ENCODE data around the gene FAM209A.

The FAM209A gene

DNA sequence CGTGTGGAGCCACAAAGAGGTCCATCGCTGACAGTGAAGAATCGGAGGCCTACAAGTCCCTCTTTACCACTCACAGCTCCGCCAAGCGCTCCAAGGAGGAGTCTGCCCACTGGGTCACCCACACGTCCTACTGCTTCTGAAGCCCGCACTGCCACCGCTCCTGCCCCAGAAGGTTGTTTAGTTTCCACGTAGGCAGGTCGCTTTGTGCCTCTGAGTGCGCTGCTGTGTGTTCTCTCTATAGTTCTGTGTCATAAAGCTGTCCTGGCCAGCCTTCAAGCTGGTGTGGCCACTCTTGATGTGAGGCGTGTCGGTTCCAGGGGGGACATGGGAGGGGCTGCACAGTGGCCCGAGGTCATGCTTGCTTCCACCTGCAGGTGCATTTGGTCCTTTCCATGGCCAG lies 6.4 kb upstream of the FAM209A start:
- Histone ChIP-seq H3K4me2 (ENCODE audit: low read length) (no peak overlapping the region), H3K27ac (ENCODE audit: low read depth, low read length, poor library complexity, severe bottlenecking) (no peak overlapping the region), H3K36me3 (ENCODE audit: insufficient read depth, low read length) (peaks cover 54% of the 10 kb centered on the region), H3K4me3 (ENCODE audit: low read depth, low read length, poor library complexity, severe bottlenecking) (no peak overlapping the region), H3K4me1 (ENCODE audit: insufficient read depth, low read length, severe bottlenecking) (no peaks in the 10 kb centered on the region), H3K9me2 (ENCODE audit: low read depth, low read length) (no peaks in the 10 kb centered on the region), H3F3A (ENCODE audit: insufficient read depth, low read length) (no peaks in the 10 kb centered on the region), H3K9ac (ENCODE audit: low read length) (no peak overlapping the region), H3K27me3 (ENCODE audit: insufficient read depth, low read length) (no peaks in the 10 kb centered on the region), H3K79me2 (ENCODE audit: insufficient read depth, low read length) (no peaks in the 10 kb centered on the region), H2AFZ (ENCODE audit: low read length) (no peak overlapping the region), H3K9me3 (ENCODE audit: low read length) (peaks cover 5% of the 10 kb centered on the region; the same call in 1 of the 2 replicates), H4K20me1 (ENCODE audit: insufficient read depth, low read length) (no peaks in the 10 kb centered on the region)
- TF ChIP-seq EZH2 (IDR thresholded peaks at IDR 0.05; ENCODE audit: borderline replicate concordance, low read length) = no peak
- TF ChIP-seq, protein P1, sequence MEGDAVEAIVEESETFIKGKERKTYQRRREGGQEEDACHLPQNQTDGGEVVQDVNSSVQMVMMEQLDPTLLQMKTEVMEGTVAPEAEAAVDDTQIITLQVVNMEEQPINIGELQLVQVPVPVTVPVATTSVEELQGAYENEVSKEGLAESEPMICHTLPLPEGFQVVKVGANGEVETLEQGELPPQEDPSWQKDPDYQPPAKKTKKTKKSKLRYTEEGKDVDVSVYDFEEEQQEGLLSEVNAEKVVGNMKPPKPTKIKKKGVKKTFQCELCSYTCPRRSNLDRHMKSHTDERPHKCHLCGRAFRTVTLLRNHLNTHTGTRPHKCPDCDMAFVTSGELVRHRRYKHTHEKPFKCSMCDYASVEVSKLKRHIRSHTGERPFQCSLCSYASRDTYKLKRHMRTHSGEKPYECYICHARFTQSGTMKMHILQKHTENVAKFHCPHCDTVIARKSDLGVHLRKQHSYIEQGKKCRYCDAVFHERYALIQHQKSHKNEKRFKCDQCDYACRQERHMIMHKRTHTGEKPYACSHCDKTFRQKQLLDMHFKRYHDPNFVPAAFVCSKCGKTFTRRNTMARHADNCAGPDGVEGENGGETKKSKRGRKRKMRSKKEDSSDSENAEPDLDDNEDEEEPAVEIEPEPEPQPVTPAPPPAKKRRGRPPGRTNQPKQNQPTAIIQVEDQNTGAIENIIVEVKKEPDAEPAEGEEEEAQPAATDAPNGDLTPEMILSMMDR (IDR thresholded peaks at IDR 0.05; ENCODE audit: low read length) = no peak

DNA sequence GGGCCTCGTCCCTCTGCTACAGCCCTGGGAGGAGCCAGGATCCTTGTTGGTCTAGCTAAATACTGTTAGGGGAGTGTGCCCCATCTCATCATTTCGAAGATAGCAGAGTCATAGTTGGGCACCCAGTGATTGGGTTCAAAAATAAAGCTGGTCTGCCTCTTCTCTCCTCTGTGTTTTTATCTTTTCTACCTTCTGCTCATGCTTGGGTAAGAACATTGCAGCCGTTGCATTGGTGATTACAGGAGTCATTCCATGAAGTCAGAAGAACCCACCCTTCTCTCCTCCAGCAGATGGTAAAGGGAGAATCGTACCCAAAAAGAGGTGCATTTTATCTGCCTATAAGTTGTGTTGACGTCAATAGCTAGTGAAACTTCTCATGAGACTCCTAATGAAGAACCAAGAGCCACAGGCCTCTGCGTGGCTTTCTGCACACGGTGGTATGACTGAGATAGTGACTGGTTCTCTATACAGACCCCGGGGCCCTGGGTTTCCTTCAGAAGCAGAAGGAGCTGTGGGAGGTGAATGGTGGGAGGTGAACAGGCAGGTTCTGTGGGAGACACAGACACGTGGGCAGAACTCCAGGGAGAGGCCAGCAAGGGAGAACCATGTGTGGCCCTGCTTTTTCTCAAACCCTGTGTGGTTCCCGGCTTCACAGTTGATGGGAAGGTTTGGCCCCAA lies 5.7 kb upstream of the FAM209A start:
- no peaks in the 10 kb centered on the region for H3K79me2 ChIP-seq (ENCODE audit: insufficient read depth, low read length)
- no peak overlapping the region for H3K4me3 ChIP-seq (ENCODE audit: low read depth, low read length, poor library complexity, severe bottlenecking)
- peaks cover 47% of the 10 kb centered on the region for H3K36me3 ChIP-seq (ENCODE audit: insufficient read depth, low read length)
- H3K4me2 ChIP-seq (ENCODE audit: low read length) = no peak overlapping the region
- H3K9ac ChIP-seq (ENCODE audit: low read length) = no peak overlapping the region
- no peak overlapping the region for H2AFZ ChIP-seq (ENCODE audit: low read length)
- H4K20me1 ChIP-seq (ENCODE audit: insufficient read depth, low read length) = no peaks in the 10 kb centered on the region
- H3K27ac ChIP-seq (ENCODE audit: low read depth, low read length, poor library complexity, severe bottlenecking) = no peak overlapping the region
- no peaks in the 10 kb centered on the region for H3K9me2 ChIP-seq (ENCODE audit: low read depth, low read length)
- peaks cover 5% of the 10 kb centered on the region; the same call in 1 of the 2 replicates for H3K9me3 ChIP-seq (ENCODE audit: low read length)
- TF ChIP-seq, protein P1 (IDR thresholded peaks at IDR 0.05; ENCODE audit: low read length) = no peak
- no peak for TF ChIP-seq EZH2 (IDR thresholded peaks at IDR 0.05; ENCODE audit: borderline replicate concordance, low read length)
- no peaks in the 10 kb centered on the region for H3F3A ChIP-seq (ENCODE audit: insufficient read depth, low read length)
- no peaks in the 10 kb centered on the region for H3K4me1 ChIP-seq (ENCODE audit: insufficient read depth, low read length, severe bottlenecking)
- no peaks in the 10 kb centered on the region for H3K27me3 ChIP-seq (ENCODE audit: insufficient read depth, low read length)

DNA sequence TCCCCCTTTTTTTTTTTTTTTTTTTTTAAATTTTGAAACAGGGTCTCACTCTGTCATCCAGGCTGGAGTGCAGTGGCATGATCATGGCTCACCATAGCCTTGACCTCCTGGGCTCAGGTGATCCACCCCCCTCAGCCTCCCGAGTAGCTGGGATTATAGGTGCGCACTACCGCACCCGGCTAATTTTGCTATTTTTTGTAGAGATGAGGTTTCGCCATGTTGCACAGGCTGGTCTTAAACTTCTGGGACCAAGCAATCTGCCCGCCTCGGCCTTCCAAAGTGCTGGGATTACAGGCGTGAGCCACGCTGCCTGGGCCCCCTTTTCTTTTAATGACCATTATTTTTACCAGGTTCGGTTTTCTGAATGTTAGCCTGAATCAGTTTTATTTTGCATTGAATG lies 5.0 kb upstream of the FAM209A start:
- H3K4me3 ChIP-seq (ENCODE audit: low read depth, low read length, poor library complexity, severe bottlenecking) = no peak overlapping the region
- peaks cover 45% of the 10 kb centered on the region for H3K36me3 ChIP-seq (ENCODE audit: insufficient read depth, low read length)
- H2AFZ ChIP-seq (ENCODE audit: low read length) = no peak overlapping the region
- no peaks in the 10 kb centered on the region for H3K27me3 ChIP-seq (ENCODE audit: insufficient read depth, low read length)
- H3K4me1 ChIP-seq (ENCODE audit: insufficient read depth, low read length, severe bottlenecking) = no peaks in the 10 kb centered on the region
- peaks cover 5% of the 10 kb centered on the region; the same call in 1 of the 2 replicates for H3K9me3 ChIP-seq (ENCODE audit: low read length)
- H3K9me2 ChIP-seq (ENCODE audit: low read depth, low read length) = no peaks in the 10 kb centered on the region
- H3K9ac ChIP-seq (ENCODE audit: low read length) = no peak overlapping the region
- no peaks in the 10 kb centered on the region for H4K20me1 ChIP-seq (ENCODE audit: insufficient read depth, low read length)
- TF ChIP-seq, protein P1 (IDR thresholded peaks at IDR 0.05; ENCODE audit: low read length) = no peak
- TF ChIP-seq EZH2 (IDR thresholded peaks at IDR 0.05; ENCODE audit: borderline replicate concordance, low read length) = no peak
- H3K4me2 ChIP-seq (ENCODE audit: low read length) = no peak overlapping the region
- H3K27ac ChIP-seq (ENCODE audit: low read depth, low read length, poor library complexity, severe bottlenecking) = no peak overlapping the region
- H3F3A ChIP-seq (ENCODE audit: insufficient read depth, low read length) = no peaks in the 10 kb centered on the region
- H3K79me2 ChIP-seq (ENCODE audit: insufficient read depth, low read length) = no peaks in the 10 kb centered on the region
